A673 (cell line): ENCODE data around the gene ETF1. TPM values are rescaled to one million over a fixed set of nuclear protein-coding genes. Genes with fewer than 3 reads are reported as not detected.

Experiments
- BruUV-seq: library from RNA; stranded (reverse); fragments of 400-500 nt; replicated peaks from 2 replicates; lab custom pipeline; 2021; lab: Mats Ljungman, UMichigan
- CTCF ChIA-PET: fragments of 300-600 bp; sonication (Branson Sonifier 250); formaldehyde crosslinking; loops from one replicate; lab custom pipeline; 2022; ENCODE audit warnings: antibody characterized with exemption; lab: Charles Lee
- POLR2A ChIA-PET: fragments of 300-600 bp; sonication (Branson Sonifier 250); formaldehyde crosslinking; loops from one replicate; lab custom pipeline; 2022; ENCODE audit warnings: antibody characterized with exemption; ENCODE audit not compliant: low non-redundant PET; lab: Charles Lee
- DNase-seq: peaks from one replicate; pipeline ENCODE4 v3.0.0-alpha.2; 2015; ENCODE audit warnings: low spot score
- H3K27ac ChIP-seq: fragments of 200-600 bp; sonication (generic); 2 replicates; pipeline ENCODE4 v1.5.1; 2016; ENCODE audit warnings: mixed run types, low read depth, mild to moderate bottlenecking, mixed read lengths, antibody characterized with exemption, low read length; ENCODE audit not compliant: poor library complexity, severe bottlenecking
- H3K27me3 ChIP-seq: fragments of 200-600 bp; sonication (generic); replicated peaks from 2 replicates; pipeline ENCODE4 v1.6.1; 2017; ENCODE audit warnings: mixed run types, low read depth, mild to moderate bottlenecking, mixed read lengths, antibody characterized with exemption, low read length; ENCODE audit not compliant: insufficient read depth, poor library complexity
- H3K36me3 ChIP-seq: fragments of 200-600 bp; sonication (generic); 2 replicates; pipeline ENCODE4 v1.6.1; 2016; ENCODE audit warnings: mixed run types, mild to moderate bottlenecking, mixed read lengths, antibody characterized with exemption, low read length; ENCODE audit not compliant: insufficient read depth, poor library complexity, severe bottlenecking
- H3K4me1 ChIP-seq: fragments of 200-600 bp; sonication (generic); 2 replicates; pipeline ENCODE4 v1.6.1; 2017; ENCODE audit warnings: mixed run types, mild to moderate bottlenecking, mixed read lengths, antibody characterized with exemption, low read length; ENCODE audit not compliant: insufficient read depth, poor library complexity, severe bottlenecking
- H3K4me3 ChIP-seq: fragments of 200-600 bp; sonication (generic); 2 replicates; pipeline ENCODE4 v1.5.1; 2016; ENCODE audit warnings: low read depth, mixed run types, mild to moderate bottlenecking, mixed read lengths, low read length; ENCODE audit not compliant: poor library complexity, severe bottlenecking
- H3K9me3 ChIP-seq: fragments of 200-600 bp; sonication (generic); 2 replicates; pipeline ENCODE4 v1.6.1; 2016; ENCODE audit warnings: mixed run types, low read depth, mild to moderate bottlenecking, mixed read lengths, antibody characterized with exemption, low read length; ENCODE audit not compliant: poor library complexity, severe bottlenecking
- CTCF ChIP-seq: fragments of 300-800, 200-600 bp; sonication (generic); conservative IDR thresholded peaks from 2 replicates; pipeline ENCODE4 v1.5.1; 2017; ENCODE audit warnings: low read depth, mild to moderate bottlenecking, antibody characterized with exemption, low read length, moderate library complexity, mixed read lengths
- EZH2 ChIP-seq: fragments of 200-600 bp; sonication (generic); IDR thresholded peaks from 2 replicates; pipeline ENCODE4 v1.6.1; 2017; ENCODE audit warnings: borderline replicate concordance, low read depth, mild to moderate bottlenecking, mixed read lengths, antibody characterized with exemption, low read length; ENCODE audit not compliant: poor library complexity, severe bottlenecking
- intact Hi-C: fragments of 100-400 bp; cut with micrococcal nuclease; formaldehyde crosslinking; loops from one replicate; pipeline ENCODE4 v1.10.0; 2022; ENCODE audit not compliant: unreplicated experiment
- total RNA-seq: library from RNA; stranded (reverse); gene quantifications from 2 replicates; pipeline ENCODE4 v1.2.3, GENCODE V29; 2021

Gene ETF1
- total RNA-seq, 1 experiment from 2014 or later = 191 TPM

GRCh38 chr5:138472353-138472752 is 70.7 kb downstream of the ETF1 start:
- ChIA-PET POLR2A (no interaction called here), CTCF (no interaction called here)
- H3K36me3 ChIP-seq = peaks cover 15% of the 10 kb centered on the region
- no TSS peak for BruUV-seq
- no peaks in the 10 kb centered on the region for H3K27me3 ChIP-seq
- H3K9me3 ChIP-seq = no peaks in the 10 kb centered on the region
- H3K4me3 ChIP-seq = no peak overlapping the region
- no peak overlapping the region for H3K27ac ChIP-seq
- intact Hi-C loops = no loop called here
- DNase-seq = no peak
- TF ChIP-seq EZH2 (no peak), CTCF (no peak)
- peaks cover 7% of the 10 kb centered on the region for H3K4me1 ChIP-seq

DNA sequence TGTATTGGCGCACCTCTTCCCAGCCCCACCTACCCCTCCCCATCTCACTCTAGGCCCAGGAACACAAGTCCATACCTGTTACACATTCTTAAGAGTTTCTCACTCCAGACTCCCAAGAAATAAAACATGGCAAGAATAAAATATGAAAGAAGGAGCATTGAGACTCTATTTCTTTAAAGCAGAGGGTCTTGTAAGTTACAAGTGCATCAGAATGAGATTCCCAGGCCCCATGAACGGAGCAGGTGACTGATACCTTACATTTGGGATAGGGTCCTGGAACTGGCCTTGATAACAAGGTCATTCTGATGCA is 72.0 kb downstream of the ETF1 start:
- TF ChIP-seq CTCF (no peak), EZH2 (no peak)
- H3K27me3 ChIP-seq = no peaks in the 10 kb centered on the region
- no peak for DNase-seq
- intact Hi-C loops = no loop called here
- no peak overlapping the region for H3K4me3 ChIP-seq
- H3K27ac ChIP-seq = no peak overlapping the region
- no TSS peak for BruUV-seq
- no peaks in the 10 kb centered on the region for H3K9me3 ChIP-seq
- ChIA-PET POLR2A (interaction anchor here (0.5 kb wide), 1 partner anchor 108 kb away, joined by 5 read pairs; no protein-coding TSS in a partner anchor), CTCF (no interaction called here)
- H3K36me3 ChIP-seq = peaks cover 23% of the 10 kb centered on the region
- H3K4me1 ChIP-seq = peaks cover 7% of the 10 kb centered on the region

DNA sequence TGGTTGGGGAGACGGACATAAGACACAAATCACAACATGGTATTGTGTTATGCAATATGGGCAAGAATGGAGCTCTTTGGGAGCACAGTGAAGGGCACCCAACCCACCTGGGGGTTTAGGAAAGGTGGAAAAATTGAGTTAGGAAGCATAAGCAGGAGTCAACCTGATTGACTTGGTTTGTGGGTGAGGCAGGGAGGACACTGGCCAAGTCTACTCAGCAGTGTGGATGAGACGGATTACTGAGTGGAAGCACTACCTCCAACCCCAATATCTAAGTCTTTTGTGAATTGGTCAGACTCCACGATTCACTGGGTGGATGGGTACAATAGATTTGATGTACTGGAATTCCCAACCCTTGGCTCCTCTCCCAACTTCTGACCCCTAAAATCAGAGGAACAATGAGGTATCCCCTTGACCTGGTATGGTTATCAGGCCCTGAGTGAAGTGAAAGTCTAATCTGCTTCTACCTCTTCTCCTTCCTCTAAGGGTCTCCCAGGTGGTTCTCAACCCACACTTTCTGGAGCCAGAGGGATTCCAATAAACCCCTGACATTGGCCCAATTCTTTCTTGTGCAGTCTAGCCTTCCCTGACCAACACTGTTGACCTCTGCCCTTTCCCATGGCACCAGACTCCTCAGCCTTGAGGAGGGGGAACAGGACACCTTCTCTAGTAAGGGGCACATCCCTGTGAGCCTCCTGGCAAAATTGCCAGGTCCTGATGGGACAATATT is 72.5 kb downstream of the ETF1 start:
- Histone ChIP-seq H3K4me1 (peaks cover 7% of the 10 kb centered on the region), H3K27me3 (no peaks in the 10 kb centered on the region), H3K4me3 (no peak overlapping the region), H3K36me3 (peaks cover 23% of the 10 kb centered on the region), H3K9me3 (no peaks in the 10 kb centered on the region), H3K27ac (no peak overlapping the region)
- intact Hi-C loops = no loop called here
- TF ChIP-seq CTCF (no peak), EZH2 (no peak)
- CTCF ChIA-PET = no interaction called here
- no TSS peak for BruUV-seq
- POLR2A ChIA-PET = interaction anchor here (0.6 kb wide), 1 partner anchor 12 kb away, joined by 3 read pairs; no protein-coding TSS in a partner anchor
- DNase-seq = peak; percentile 50
